ACC112 (cell line): Measurements from ENCODE around the gene IDH2.

Experiments
- H2AFZ ChIP-seq: fragments of 200-600 bp; sonication (generic); one replicate; pipeline ENCODE4 v1.6.0; 2017; ENCODE audit warnings: antibody characterized with exemption, low read length; ENCODE audit not compliant: unreplicated experiment
- H3K27ac ChIP-seq: fragments of 200-600 bp; sonication (generic); 2 replicates; pipeline ENCODE4 v1.5.1; 2014; ENCODE audit warnings: low read depth, mild to moderate bottlenecking, antibody characterized with exemption, low read length, moderate library complexity
- H3K27me3 ChIP-seq: fragments of 200-600 bp; sonication (generic); 2 replicates; pipeline ENCODE4 v1.6.1; 2014; ENCODE audit warnings: mild to moderate bottlenecking, antibody characterized with exemption, low read length, moderate library complexity, mixed read lengths; ENCODE audit not compliant: insufficient read depth
- H3K36me3 ChIP-seq: fragments of 200-600 bp; sonication (generic); 2 replicates; pipeline ENCODE4 v1.6.1; 2016; ENCODE audit warnings: mild to moderate bottlenecking, antibody characterized with exemption, low read length, moderate library complexity, mixed read lengths; ENCODE audit not compliant: insufficient read depth
- H3K4me1 ChIP-seq: fragments of 200-600 bp; sonication (generic); one replicate; pipeline ENCODE4 v1.6.1; 2016; ENCODE audit warnings: low read length, mixed read lengths; ENCODE audit not compliant: insufficient read depth, unreplicated experiment, control insufficient read depth
- H3K4me3 ChIP-seq: fragments of 200-600 bp; sonication (generic); 2 replicates; pipeline ENCODE4 v1.5.1; 2014; ENCODE audit warnings: mild to moderate bottlenecking, low read depth, low read length
- H3K79me2 ChIP-seq: fragments of 200-600 bp; sonication (generic); one replicate; pipeline ENCODE4 v1.6.0; 2016; ENCODE audit warnings: low read length; ENCODE audit not compliant: control insufficient read depth, unreplicated experiment, insufficient read depth

Gene IDH2

DNA sequence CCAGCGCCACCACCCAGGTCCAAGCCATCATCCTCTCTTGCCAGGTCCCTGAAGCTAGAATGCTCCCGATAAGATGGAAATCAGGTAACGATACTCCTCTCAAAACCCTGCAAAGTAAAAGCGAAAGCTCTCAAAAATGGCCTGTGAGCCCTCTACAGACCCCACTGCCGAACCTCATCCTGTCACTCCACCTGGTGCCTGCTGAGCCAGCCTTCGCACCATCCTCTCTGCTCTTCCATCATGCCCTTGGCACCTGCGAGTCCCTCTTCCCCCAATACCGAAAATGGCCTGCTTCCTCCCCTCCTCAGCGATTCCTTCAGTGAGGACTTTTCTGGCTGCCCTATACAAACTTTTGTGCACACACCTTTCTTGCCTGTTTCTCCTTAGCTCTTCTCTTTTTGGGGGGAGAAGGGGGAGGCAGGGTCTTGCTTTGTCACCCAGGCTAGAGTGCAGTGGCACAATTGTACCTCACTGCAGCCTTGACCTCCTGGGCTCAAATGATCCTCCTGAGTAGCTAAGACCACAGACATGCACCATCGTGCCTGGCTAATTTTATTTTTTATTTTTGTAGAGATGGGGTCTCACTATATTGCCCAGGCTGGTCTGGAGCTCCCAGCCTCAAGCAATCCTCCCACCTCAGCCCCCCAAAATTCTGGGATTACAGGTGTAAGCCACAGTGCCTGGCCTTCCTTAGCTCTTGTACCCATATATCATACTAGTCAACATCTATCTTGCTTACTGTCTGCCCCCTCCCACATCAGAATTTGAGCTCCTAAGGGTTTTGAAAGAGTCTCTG is 3.0 kb downstream of the IDH2 start:
- Histone ChIP-seq H3K79me2 (peaks cover 15% of the 10 kb centered on the region), H3K27me3 (no peaks in the 10 kb centered on the region), H3K4me1 (peaks cover 27% of the 10 kb centered on the region), H3K4me3 (no peak overlapping the region), H3K36me3 (no peaks in the 10 kb centered on the region), H3K27ac (no peak overlapping the region), H2AFZ (no peak overlapping the region)

DNA sequence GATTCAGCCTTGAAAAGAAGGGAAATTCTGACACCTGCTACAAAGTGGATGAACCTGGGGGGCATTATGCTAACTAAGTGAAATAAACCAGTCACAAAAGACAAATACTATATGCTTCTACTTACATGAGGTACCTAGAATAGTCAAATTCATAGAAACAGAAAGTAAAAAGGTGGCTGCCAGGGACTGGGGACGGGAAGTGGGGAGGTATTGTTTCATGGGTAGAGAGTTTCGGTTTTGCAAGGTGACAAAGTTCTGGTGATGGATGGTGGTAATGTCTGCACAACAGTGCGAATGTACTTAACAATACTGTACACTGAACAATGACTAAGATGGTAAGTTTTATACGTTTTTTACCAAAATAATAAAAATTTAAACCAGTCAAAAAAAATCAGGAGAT is 4.8 kb downstream of the IDH2 start:
- no peak overlapping the region for H3K27ac ChIP-seq
- no peak overlapping the region for H2AFZ ChIP-seq
- peaks cover 27% of the 10 kb centered on the region for H3K4me1 ChIP-seq
- peaks cover 18% of the 10 kb centered on the region for H3K79me2 ChIP-seq
- H3K4me3 ChIP-seq, result no peak overlapping the region
- H3K36me3 ChIP-seq, result no peaks in the 10 kb centered on the region
- no peaks in the 10 kb centered on the region for H3K27me3 ChIP-seq

- Histone ChIP-seq H2AFZ (no peak overlapping the region), H3K79me2 (peaks cover 13% of the 10 kb centered on the region), H3K4me1 (peaks cover 18% of the 10 kb centered on the region), H3K27me3 (no peaks in the 10 kb centered on the region), H3K4me3 (no peak overlapping the region), H3K27ac (no peak overlapping the region), H3K36me3 (no peaks in the 10 kb centered on the region)
Measured at GRCh38 chr15:90095521-90095959, 6.7 kb downstream of the IDH2 start.

GRCh38 chr15:90091156-90091931 is 10.9 kb downstream of the IDH2 start:
- Histone ChIP-seq H3K27ac (no peak overlapping the region), H3K27me3 (no peaks in the 10 kb centered on the region), H2AFZ (no peak overlapping the region), H3K4me3 (no peak overlapping the region), H3K79me2 (peaks cover 7% of the 10 kb centered on the region), H3K36me3 (peaks cover 7% of the 10 kb centered on the region; the same call in 1 of the 2 replicates), H3K4me1 (no peaks in the 10 kb centered on the region)

- Histone ChIP-seq H3K79me2 (peaks cover 3% of the 10 kb centered on the region), H3K4me3 (no peak overlapping the region), H3K36me3 (peaks cover 7% of the 10 kb centered on the region; the same call in 1 of the 2 replicates), H3K27me3 (no peaks in the 10 kb centered on the region), H3K27ac (no peak overlapping the region), H3K4me1 (no peaks in the 10 kb centered on the region), H2AFZ (no peak overlapping the region)
Measured at GRCh38 chr15:90090226-90090848, 11.9 kb downstream of the IDH2 start.

- H3K27me3 ChIP-seq, result no peaks in the 10 kb centered on the region
- no peak overlapping the region for H2AFZ ChIP-seq
- no peaks in the 10 kb centered on the region for H3K79me2 ChIP-seq
- peaks cover 7% of the 10 kb centered on the region; the same call in 1 of the 2 replicates for H3K36me3 ChIP-seq
- H3K4me1 ChIP-seq, result no peaks in the 10 kb centered on the region
- H3K27ac ChIP-seq, result no peak overlapping the region
- no peak overlapping the region for H3K4me3 ChIP-seq
Measured at GRCh38 chr15:90087454-90088154, 14.7 kb downstream of the IDH2 start.

- no peak overlapping the region for H2AFZ ChIP-seq
- H3K27ac ChIP-seq, result no peak overlapping the region
- no peaks in the 10 kb centered on the region for H3K27me3 ChIP-seq
- H3K4me1 ChIP-seq, result no peaks in the 10 kb centered on the region
- peaks cover 7% of the 10 kb centered on the region; the same call in 1 of the 2 replicates for H3K36me3 ChIP-seq
- H3K79me2 ChIP-seq, result no peaks in the 10 kb centered on the region
- no peak overlapping the region for H3K4me3 ChIP-seq
Measured at GRCh38 chr15:90086868-90087268, 15.4 kb downstream of the IDH2 start.

GRCh38 chr15:90085565-90085964 is 16.7 kb downstream of the IDH2 start:
- Histone ChIP-seq H3K4me1 (no peaks in the 10 kb centered on the region), H3K36me3 (peaks cover 7% of the 10 kb centered on the region; the same call in 1 of the 2 replicates), H3K27me3 (no peaks in the 10 kb centered on the region), H3K79me2 (no peaks in the 10 kb centered on the region), H2AFZ (no peak overlapping the region), H3K27ac (no peak overlapping the region), H3K4me3 (no peak overlapping the region)

- Histone ChIP-seq H3K79me2 (no peaks in the 10 kb centered on the region), H3K36me3 (peaks cover 7% of the 10 kb centered on the region; the same call in 1 of the 2 replicates)
Measured at GRCh38 chr15:90084876-90085423, 17.3 kb downstream of the IDH2 start.

More at GRCh38 chr15:90084876-90085423, 17.3 kb downstream of the IDH2 start:
- Histone ChIP-seq H3K4me1 (no peaks in the 10 kb centered on the region), H3K4me3 (no peak overlapping the region), H3K27me3 (no peaks in the 10 kb centered on the region), H3K27ac (no peak overlapping the region), H2AFZ (no peak overlapping the region)
